Measurements from ENCODE around the gene NUP35.

- TF ChIP-seq CTCF (conservative IDR thresholded peaks at IDR 0.05 in 1 of 2, IDR thresholded peaks at IDR 0.05 in 1 of 2; ENCODE audit: extremely low read depth in 1 of 2, insufficient read depth in 1 of 2, low read depth in 1 of 2, low read length in 2 of 2) = no peak
- TF ChIP-seq EZH2 (IDR thresholded peaks at IDR 0.05; ENCODE audit: borderline replicate concordance, low read length) = no peak
Measured at GRCh38 chr2:183186766-183187165, 62.5 kb downstream of the NUP35 start.

Measured in mammary epithelial cell (primary cell).